Hepatocyte (in vitro differentiated cells): ENCODE data around the gene PHKB. TPM values are rescaled to one million over a fixed set of nuclear protein-coding genes. Genes with fewer than 3 reads are reported as not detected.

Experiments
- DNase-seq: peaks from one replicate; pipeline ENCODE4 v3.0.0-alpha.2; 2016; ENCODE audit warnings: low spot score
- H2AFZ ChIP-seq: fragments of 200-600 bp; sonication (generic); 2 replicates; pipeline ENCODE4 v1.6.0; 2016; ENCODE audit warnings: antibody characterized with exemption, mild to moderate bottlenecking
- H3K27ac ChIP-seq: fragments of 200-600 bp; sonication (generic); 2 replicates; pipeline ENCODE4 v1.5.1; 2016; ENCODE audit warnings: mild to moderate bottlenecking
- H3K27me3 ChIP-seq: fragments of 200-600 bp; sonication (generic); 2 replicates; pipeline ENCODE4 v1.6.1; 2016
- H3K36me3 ChIP-seq: fragments of 200-600 bp; sonication (generic); replicated peaks from 2 replicates; pipeline ENCODE4 v1.5.1; 2016; ENCODE audit warnings: low read depth; ENCODE audit not compliant: insufficient read depth
- H3K4me1 ChIP-seq: fragments of 200-600 bp; sonication (generic); 2 replicates; pipeline ENCODE4 v1.5.1; 2016; ENCODE audit warnings: mild to moderate bottlenecking, moderate library complexity; ENCODE audit not compliant: insufficient read depth
- H3K4me2 ChIP-seq: fragments of 200-600 bp; sonication (generic); 2 replicates; pipeline ENCODE4 v1.6.0; 2016
- H3K4me3 ChIP-seq: fragments of 200-600 bp; sonication (generic); 2 replicates; pipeline ENCODE4 v1.5.1; 2016; ENCODE audit warnings: mild to moderate bottlenecking
- H3K79me2 ChIP-seq: fragments of 200-600 bp; sonication (generic); 2 replicates; pipeline ENCODE4 v1.6.0; 2017; ENCODE audit warnings: mild to moderate bottlenecking
- H3K9me2 ChIP-seq: fragments of 200-600 bp; sonication (generic); replicated peaks from 2 replicates; pipeline ENCODE4 v1.6.0; 2017; ENCODE audit warnings: mild to moderate bottlenecking; ENCODE audit not compliant: insufficient read depth
- H3K9me3 ChIP-seq: fragments of 200-600 bp; sonication (generic); 2 replicates; pipeline ENCODE4 v1.5.1; 2016; ENCODE audit warnings: low read depth, mild to moderate bottlenecking
- H4K20me1 ChIP-seq: fragments of 200-600 bp; sonication (generic); 2 replicates; pipeline ENCODE4 v1.6.0; 2016; ENCODE audit warnings: mild to moderate bottlenecking; ENCODE audit not compliant: insufficient read depth, poor library complexity, severe bottlenecking
- EZH2 ChIP-seq: fragments of 200-600 bp; sonication (generic); IDR thresholded peaks from 2 replicates; pipeline ENCODE4 v1.6.1; 2016; ENCODE audit warnings: antibody characterized with exemption, mild to moderate bottlenecking, borderline replicate concordance
- EZH2phosphoT487 ChIP-seq: fragments of 200-600 bp; sonication (generic); IDR thresholded peaks from one replicate; pipeline ENCODE4 v1.6.1; 2018; ENCODE audit warnings: antibody characterized with exemption, mild to moderate bottlenecking, low read depth, moderate library complexity; ENCODE audit not compliant: unreplicated experiment, severe bottlenecking
- WGBS: methylation state at CpG from one replicate; pipeline ENCODE4 v1.1.6; 2016; ENCODE audit warnings: low lambda C conversion rate; ENCODE audit errors: missing lambda C conversion rate; 5-methylcytosine and 5-hydroxymethylcytosine counted together
- polyA plus RNA-seq: library from polyadenylated mRNA; unstranded; fragments of >200 nt; fragmentation: Nextera tagmentation; extraction: Ambion mirVana; gene quantifications from 2 replicates; pipeline ENCODE4 v1.2.1, GENCODE V29; 2016
- total RNA-seq: library from RNA; depleted of rRNA; stranded (reverse); fragments of >200 nt; gene quantifications from 2 replicates; pipeline ENCODE4 v1.2.3, GENCODE V29; 2014
- TF ChIP-seq, protein P1 (sequence below): fragments of 200-600 bp; sonication (generic); IDR thresholded peaks from 2 replicates; pipeline ENCODE4 v1.5.1; 2016; ENCODE audit warnings: antibody characterized with exemption, mild to moderate bottlenecking; ENCODE audit not compliant: poor library complexity

The PHKB gene
- total and polyA plus RNA-seq, 2 experiments from 2014 or later: 28.7 to 71.7 TPM

DNA sequence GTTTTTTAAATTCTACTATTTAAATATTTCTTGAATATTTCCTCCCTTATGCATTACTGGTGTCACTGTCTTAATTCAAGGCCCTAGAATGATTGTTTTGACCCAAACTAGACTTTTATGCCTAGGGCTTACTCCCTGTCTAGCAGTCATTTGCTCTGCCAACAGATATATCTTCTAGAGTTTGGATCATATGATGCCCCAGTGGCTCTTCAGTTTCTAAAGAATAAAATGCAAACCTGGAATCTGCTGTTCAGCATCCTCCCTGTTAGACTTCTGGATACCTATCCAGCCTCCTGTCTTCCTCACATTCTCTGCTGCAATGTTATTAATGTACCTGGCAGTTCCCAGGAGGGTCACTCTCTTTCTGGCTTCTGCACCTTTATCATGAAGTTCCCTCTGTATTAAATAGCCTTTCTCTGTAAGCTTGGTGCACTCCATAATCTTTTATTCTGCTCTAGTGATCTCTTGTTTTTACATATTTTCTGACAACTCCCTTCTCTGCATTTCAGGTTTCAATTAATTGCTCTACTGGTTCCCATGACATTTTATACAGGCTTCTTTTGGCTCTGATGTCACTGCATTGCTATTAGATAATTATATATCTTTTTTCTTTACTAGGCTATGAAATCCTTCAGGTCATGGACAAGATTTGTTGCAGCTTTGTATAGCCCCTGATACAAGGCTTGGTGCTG, 15.7 kb downstream of the PHKB start:
- Histone ChIP-seq H3K9me3 (no peaks in the 10 kb centered on the region), H3K27me3 (no peaks in the 10 kb centered on the region), H2AFZ (no peak overlapping the region), H4K20me1 (peaks cover 3% of the 10 kb centered on the region), H3K36me3 (no peaks in the 10 kb centered on the region), H3K27ac (no peak overlapping the region), H3K4me3 (no peak overlapping the region), H3K4me1 (no peaks in the 10 kb centered on the region), H3K4me2 (no peak overlapping the region), H3K79me2 (peaks cover 61% of the 10 kb centered on the region), H3K9me2 (no peaks in the 10 kb centered on the region)
- no peak for DNase-seq
- TF ChIP-seq EZH2 (no peak), EZH2phosphoT487 (no peak)
- TF ChIP-seq, protein P1, sequence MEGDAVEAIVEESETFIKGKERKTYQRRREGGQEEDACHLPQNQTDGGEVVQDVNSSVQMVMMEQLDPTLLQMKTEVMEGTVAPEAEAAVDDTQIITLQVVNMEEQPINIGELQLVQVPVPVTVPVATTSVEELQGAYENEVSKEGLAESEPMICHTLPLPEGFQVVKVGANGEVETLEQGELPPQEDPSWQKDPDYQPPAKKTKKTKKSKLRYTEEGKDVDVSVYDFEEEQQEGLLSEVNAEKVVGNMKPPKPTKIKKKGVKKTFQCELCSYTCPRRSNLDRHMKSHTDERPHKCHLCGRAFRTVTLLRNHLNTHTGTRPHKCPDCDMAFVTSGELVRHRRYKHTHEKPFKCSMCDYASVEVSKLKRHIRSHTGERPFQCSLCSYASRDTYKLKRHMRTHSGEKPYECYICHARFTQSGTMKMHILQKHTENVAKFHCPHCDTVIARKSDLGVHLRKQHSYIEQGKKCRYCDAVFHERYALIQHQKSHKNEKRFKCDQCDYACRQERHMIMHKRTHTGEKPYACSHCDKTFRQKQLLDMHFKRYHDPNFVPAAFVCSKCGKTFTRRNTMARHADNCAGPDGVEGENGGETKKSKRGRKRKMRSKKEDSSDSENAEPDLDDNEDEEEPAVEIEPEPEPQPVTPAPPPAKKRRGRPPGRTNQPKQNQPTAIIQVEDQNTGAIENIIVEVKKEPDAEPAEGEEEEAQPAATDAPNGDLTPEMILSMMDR: no peak

DNA sequence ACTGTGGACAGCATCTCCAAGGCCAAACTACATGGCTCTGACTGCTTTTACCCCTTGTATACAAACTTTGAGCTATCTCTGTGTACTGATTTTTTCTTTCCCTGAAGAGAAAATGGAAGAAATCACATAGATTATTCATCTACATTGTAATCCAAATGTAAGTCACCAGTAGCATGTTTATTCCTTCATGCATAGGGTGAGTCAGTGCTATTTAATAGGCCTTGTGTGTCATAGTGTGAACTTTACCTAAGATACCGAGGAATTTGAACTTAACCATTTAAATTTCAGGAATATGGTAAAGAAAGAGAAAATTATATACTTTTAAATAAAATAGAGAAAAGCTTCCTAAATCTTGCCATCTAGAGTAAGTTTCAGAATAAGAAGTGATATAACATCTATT, 16.5 kb downstream of the PHKB start:
- Histone ChIP-seq H3K36me3 (no peaks in the 10 kb centered on the region), H4K20me1 (peaks cover 3% of the 10 kb centered on the region), H2AFZ (no peak overlapping the region), H3K27ac (no peak overlapping the region), H3K4me1 (no peaks in the 10 kb centered on the region), H3K9me3 (no peaks in the 10 kb centered on the region), H3K4me2 (no peak overlapping the region), H3K4me3 (no peak overlapping the region), H3K27me3 (no peaks in the 10 kb centered on the region), H3K9me2 (no peaks in the 10 kb centered on the region), H3K79me2 (peaks cover 61% of the 10 kb centered on the region)
- DNase-seq: no peak
- TF ChIP-seq EZH2phosphoT487: no peak
- TF ChIP-seq, protein P1: no peak
- no peak for TF ChIP-seq EZH2
- WGBS: 69% methylated on average over 1 of the region's 1 CpG

DNA sequence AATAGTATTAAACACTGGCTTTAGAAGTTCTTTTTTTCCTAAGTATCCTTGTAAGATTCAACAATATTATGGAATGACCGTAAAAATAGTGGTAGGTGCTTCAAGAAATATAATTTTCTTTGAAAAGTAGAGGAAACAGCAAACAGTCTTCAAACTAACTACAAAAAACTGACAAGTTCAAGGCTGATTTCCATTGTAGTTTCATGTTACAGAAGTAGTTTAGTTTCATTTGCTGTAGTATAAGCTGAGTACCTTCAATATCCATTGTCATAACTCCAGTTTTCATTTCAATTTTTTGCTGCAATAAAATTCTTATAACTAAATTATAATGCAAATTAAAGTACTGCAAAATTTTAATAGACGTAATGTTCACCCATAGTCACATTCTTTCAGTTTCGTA, 19.3 kb downstream of the PHKB start:
- no peaks in the 10 kb centered on the region for H3K4me1 ChIP-seq
- peaks cover 3% of the 10 kb centered on the region for H4K20me1 ChIP-seq
- DNase-seq: no peak
- H3K36me3 ChIP-seq: no peaks in the 10 kb centered on the region
- no peak overlapping the region for H3K4me2 ChIP-seq
- no peak overlapping the region for H3K4me3 ChIP-seq
- H3K27me3 ChIP-seq: no peaks in the 10 kb centered on the region
- WGBS: 98% methylated on average over 3 of the region's 3 CpGs
- H3K79me2 ChIP-seq: peaks cover 42% of the 10 kb centered on the region
- H3K27ac ChIP-seq: no peak overlapping the region
- no peaks in the 10 kb centered on the region for H3K9me3 ChIP-seq
- TF ChIP-seq EZH2 (no peak), EZH2phosphoT487 (no peak)
- TF ChIP-seq, protein P1: no peak
- no peaks in the 10 kb centered on the region for H3K9me2 ChIP-seq
- no peak overlapping the region for H2AFZ ChIP-seq
